Loucy (cell line): Measurements from ENCODE around the gene APBB2.
"Not testable (repeated sequence)": the region's sequence is repeated elsewhere in the genome, so short reads cannot be mapped to it uniquely, and the experiment has no call there.

Source experiments
- H2AFZ ChIP-seq: fragments of 200-600 bp; sonication (generic); 2 replicates; pipeline ENCODE4 v1.6.0; 2016; ENCODE audit warnings: antibody characterized with exemption, mild to moderate bottlenecking, low read length, moderate library complexity
- H3F3A ChIP-seq: fragments of 200-600 bp; 2 replicates; pipeline ENCODE4 v1.6.0; 2016; ENCODE audit warnings: antibody characterized with exemption, low read depth, mild to moderate bottlenecking
- H3K27me3 ChIP-seq: fragments of 200-600 bp; sonication (generic); 2 replicates; pipeline ENCODE4 v1.6.1; 2014; ENCODE audit warnings: low read length, mild to moderate bottlenecking; ENCODE audit not compliant: insufficient read depth, poor library complexity, severe bottlenecking
- H3K36me3 ChIP-seq: fragments of 200-600 bp; sonication (generic); 2 replicates; pipeline ENCODE4 v1.6.1; 2016; ENCODE audit warnings: low read length; ENCODE audit not compliant: insufficient read depth
- H3K4me1 ChIP-seq: fragments of 200-600 bp; sonication (generic); 2 replicates; pipeline ENCODE4 v1.5.1; 2014; ENCODE audit warnings: low read length, mild to moderate bottlenecking; ENCODE audit not compliant: insufficient read depth, poor library complexity, severe bottlenecking
- H3K4me2 ChIP-seq: fragments of 200-600 bp; sonication (generic); 2 replicates; pipeline ENCODE4 v1.6.0; 2014; ENCODE audit warnings: antibody characterized with exemption, low read length, low read depth, mild to moderate bottlenecking; ENCODE audit not compliant: poor library complexity, severe bottlenecking
- H3K4me3 ChIP-seq: fragments of 200-600 bp; sonication (generic); 2 replicates; pipeline ENCODE4 v1.5.1; 2014; ENCODE audit warnings: low read length, mild to moderate bottlenecking, mixed read lengths; ENCODE audit not compliant: poor library complexity, severe bottlenecking
- H3K79me2 ChIP-seq: fragments of 200-600 bp; sonication (generic); 2 replicates; pipeline ENCODE4 v1.6.1; 2014; ENCODE audit warnings: low read length; ENCODE audit not compliant: insufficient read depth
- H3K9ac ChIP-seq: fragments of 200-600 bp; sonication (generic); 2 replicates; pipeline ENCODE4 v1.6.0; 2014; ENCODE audit warnings: mild to moderate bottlenecking, low read depth, low read length, moderate library complexity; ENCODE audit not compliant: poor library complexity, severe bottlenecking
- H3K9me2 ChIP-seq: fragments of 200-600 bp; sonication (generic); replicated peaks from 2 replicates; pipeline ENCODE4 v1.6.1; 2016; ENCODE audit warnings: low read depth, low read length, mixed read lengths
- H3K9me3 ChIP-seq: fragments of 200-600 bp; sonication (generic); 2 replicates; pipeline ENCODE4 v1.6.1; 2014; ENCODE audit warnings: mild to moderate bottlenecking, antibody characterized with exemption, low read length, low read depth; ENCODE audit not compliant: insufficient read depth
- H4K20me1 ChIP-seq: fragments of 200-600 bp; sonication (generic); 2 replicates; pipeline ENCODE4 v1.6.0; 2014; ENCODE audit warnings: antibody characterized with exemption, low read length, mild to moderate bottlenecking; ENCODE audit not compliant: insufficient read depth, poor library complexity, severe bottlenecking
- CTCF ChIP-seq: fragments of 200-600 bp; sonication (generic); conservative IDR thresholded peaks from 2 replicates; pipeline ENCODE4 v1.5.1; 2014; ENCODE audit warnings: mild to moderate bottlenecking, antibody characterized with exemption, low read length
- EZH2phosphoT487 ChIP-seq: fragments of 200-600 bp; IDR thresholded peaks from 2 replicates; pipeline ENCODE4 v1.6.1; 2018; ENCODE audit warnings: antibody characterized with exemption, mild to moderate bottlenecking, moderate library complexity, borderline replicate concordance

APBB2 gene

DNA sequence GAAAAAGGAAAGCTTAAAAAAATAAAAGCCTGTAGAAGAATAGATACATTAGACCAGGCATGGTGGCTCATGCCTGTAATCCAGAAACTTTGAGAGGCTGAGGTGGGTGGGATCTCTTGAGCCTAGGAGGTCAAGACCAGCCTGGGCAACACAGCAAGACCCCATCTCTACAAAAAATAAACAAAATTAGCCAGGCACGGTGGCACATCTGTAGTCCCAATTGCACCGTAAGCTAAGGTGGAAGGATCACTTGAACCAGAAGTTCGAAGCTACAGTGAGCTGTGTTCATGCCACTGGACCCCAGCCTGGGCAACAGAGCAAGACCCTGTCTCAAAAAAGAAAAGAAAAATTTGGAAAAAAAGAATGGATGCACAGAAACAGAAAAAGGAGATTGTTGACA lies 149.4 kb downstream of the APBB2 start:
- TF ChIP-seq CTCF: no peak
- no peak for TF ChIP-seq EZH2phosphoT487
- Histone ChIP-seq H3K27me3 (no peaks in the 10 kb centered on the region), H3K79me2 (no peaks in the 10 kb centered on the region), H3K4me3 (no peak overlapping the region), H3K9me2 (no peaks in the 10 kb centered on the region), H3K9ac (no peak overlapping the region), H3K36me3 (no peaks in the 10 kb centered on the region), H2AFZ (no peak overlapping the region), H3K4me1 (no peaks in the 10 kb centered on the region), H4K20me1 (no peaks in the 10 kb centered on the region), H3K4me2 (no peak overlapping the region), H3K9me3 (no peaks in the 10 kb centered on the region), H3F3A (no peaks in the 10 kb centered on the region)

GRCh38 chr4:41061482-41062185 lies 152.7 kb downstream of the APBB2 start:
- Histone ChIP-seq H3K4me3 (no peak overlapping the region), H3K9me2 (no peaks in the 10 kb centered on the region)

GRCh38 chr4:41060352-41061334 lies 153.7 kb downstream of the APBB2 start:
- Histone ChIP-seq H4K20me1 (no peaks in the 10 kb centered on the region), H2AFZ (no peak overlapping the region), H3K9me2 (no peaks in the 10 kb centered on the region), H3K4me3 (no peak overlapping the region), H3K27me3 (no peaks in the 10 kb centered on the region), H3K9ac (no peak overlapping the region), H3K9me3 (no peaks in the 10 kb centered on the region), H3K36me3 (no peaks in the 10 kb centered on the region), H3F3A (no peaks in the 10 kb centered on the region), H3K79me2 (no peaks in the 10 kb centered on the region), H3K4me1 (no peaks in the 10 kb centered on the region), H3K4me2 (no peak overlapping the region)
- no peak for TF ChIP-seq EZH2phosphoT487
- no peak for TF ChIP-seq CTCF

More at GRCh38 chr4:41061482-41062185, 152.7 kb downstream of the APBB2 start:
- Histone ChIP-seq H3K27me3 (no peaks in the 10 kb centered on the region), H3F3A (no peaks in the 10 kb centered on the region), H3K4me1 (no peaks in the 10 kb centered on the region), H4K20me1 (no peaks in the 10 kb centered on the region), H3K9me3 (no peaks in the 10 kb centered on the region), H3K9ac (no peak overlapping the region), H2AFZ (no peak overlapping the region), H3K79me2 (no peaks in the 10 kb centered on the region), H3K36me3 (no peaks in the 10 kb centered on the region), H3K4me2 (no peak overlapping the region)
- no peak for TF ChIP-seq CTCF
- TF ChIP-seq EZH2phosphoT487: no peak

- H3K4me1 ChIP-seq, H3K79me2 ChIP-seq, H3K9ac ChIP-seq, H3K27me3 ChIP-seq, H3F3A ChIP-seq, H3K9me3 ChIP-seq, H3K4me2 ChIP-seq, H3K9me2 ChIP-seq, H3K36me3 ChIP-seq, H2AFZ ChIP-seq, H3K4me3 ChIP-seq, H4K20me1 ChIP-seq: not testable (repeated sequence)
These were observed 154.9 kb downstream of the APBB2 start for GRCh38 chr4:41059411-41059810.
